Frontal cortex (tissue), 4 donors: Measurements from ENCODE around the gene MAPK8. TPM values are rescaled to one million over a fixed set of nuclear protein-coding genes. Genes with fewer than 3 reads are reported as not detected.
A peak's percentile ranks its signal among the peaks of the same experiment; 100 is the strongest.

ENCODE experiments used
- DNase-seq, 2 donors: peaks; one replicate each; pipeline ENCODE4 v3.0.0; 2012; ENCODE audit warnings: low spot score in 2 of 2
- FAIRE-seq: peaks from 2 replicates; lab custom pipeline; 2012; peaks lifted over from hg19 to GRCh38; lab: Jason Lieb, UNC
- total RNA-seq: library from RNA; depleted of rRNA; stranded (reverse); fragments of >200 nt; gene quantifications from one replicate; pipeline ENCODE4 v1.2.3, GENCODE V29; 2014
- donor health status: control.
- donor health status: control.
- donor health status: control.

Gene MAPK8
- total RNA-seq, 1 donor from 2014 or later, result 241 TPM

- DNase-seq (no peak), FAIRE-seq (no peak)
Measured at GRCh38 chr10:48442809-48443177, 136.3 kb downstream of the MAPK8 start.

- peak; percentile 29 to 38 for DNase-seq
Measured at GRCh38 chr10:48444266-48444665, 137.8 kb downstream of the MAPK8 start.

GRCh38 chr10:48444861-48445841 lies 138.7 kb downstream of the MAPK8 start:
- DNase-seq (peak in 1 of 2 donors; percentile 30), FAIRE-seq (no peak)

More at GRCh38 chr10:48444266-48444665, 137.8 kb downstream of the MAPK8 start:
- no peak for FAIRE-seq

- no peak for FAIRE-seq
- no peak for DNase-seq
Measured at GRCh38 chr10:48445932-48446331, 139.5 kb downstream of the MAPK8 start.

GRCh38 chr10:48446785-48447184 lies 140.3 kb downstream of the MAPK8 start:
- no peak for FAIRE-seq
- no peak for DNase-seq

GRCh38 chr10:48447356-48448215 lies 141.1 kb downstream of the MAPK8 start:
- DNase-seq, result peak in 1 of 2 donors; percentile 10
- FAIRE-seq, result no peak

- FAIRE-seq, result no peak
- peak in 1 of 2 donors; percentile 7 for DNase-seq
Measured at GRCh38 chr10:48448796-48449195, 142.3 kb downstream of the MAPK8 start.

GRCh38 chr10:48449501-48450232 lies 143.2 kb downstream of the MAPK8 start:
- peak; percentile 75 for DNase-seq
- FAIRE-seq, result no peak

- peak in 1 of 2 donors; percentile 33 for DNase-seq
- no peak for FAIRE-seq
Measured at GRCh38 chr10:48450233-48450740, 143.8 kb downstream of the MAPK8 start.

GRCh38 chr10:48450741-48451466 lies 144.4 kb downstream of the MAPK8 start:
- no peak for FAIRE-seq
- DNase-seq, result peak in 1 of 2 donors; percentile 16

GRCh38 chr10:48451969-48452878 lies 145.7 kb downstream of the MAPK8 start:
- DNase-seq (peak in 1 of 2 donors; percentile 8), FAIRE-seq (no peak)

GRCh38 chr10:48452879-48453412 lies 146.5 kb downstream of the MAPK8 start:
- FAIRE-seq (no peak), DNase-seq (peak in 1 of 2 donors; percentile 8)

GRCh38 chr10:48453451-48454301 lies 147.2 kb downstream of the MAPK8 start:
- DNase-seq (no peak), FAIRE-seq (no peak)

- DNase-seq (no peak), FAIRE-seq (no peak)
Measured at GRCh38 chr10:48454302-48455054, 148.0 kb downstream of the MAPK8 start.

GRCh38 chr10:48455055-48455391 lies 148.5 kb downstream of the MAPK8 start:
- DNase-seq (no peak), FAIRE-seq (no peak)
